HL-60 (cell line): Measurements from ENCODE around the gene ADGRB3.

Experiments used
- DNase-seq, 2 experiments: peaks; one replicate each; pipeline ENCODE4 v3.0.0-alpha.2; 2010 to 2020; ENCODE audit warnings: low read depth in 1 of 2, low spot score in 1 of 2
- H3K27ac ChIP-seq: fragments of 250-450 bp; sonication (Bioruptor Pico); replicated peaks from 2 replicates; pipeline ENCODE4 v1.5.1; 2020; ENCODE audit warnings: mild to moderate bottlenecking, moderate library complexity
- H3K27me3 ChIP-seq: fragments of 250-450 bp; sonication (Bioruptor Pico); 2 replicates; pipeline ENCODE4 v1.5.1; 2021; ENCODE audit warnings: mild to moderate bottlenecking, moderate library complexity; ENCODE audit not compliant: insufficient read depth, poor library complexity, severe bottlenecking
- H3K4me3 ChIP-seq: replicated peaks from 2 replicates; pipeline ENCODE4 v1.5.1; 2011; ENCODE audit warnings: mild to moderate bottlenecking, control low read depth, low read length; ENCODE audit not compliant: insufficient read depth
- CTCF ChIP-seq: IDR thresholded peaks from one replicate; pipeline ENCODE4 v1.5.1; 2011; ENCODE audit warnings: low read length, control low read depth, inconsistent platforms; ENCODE audit not compliant: insufficient read depth
- GABPA ChIP-seq: IDR thresholded peaks from 2 replicates; pipeline ENCODE4 v1.6.1; 2012; ENCODE audit warnings: low read depth
- POLR2AphosphoS5 ChIP-seq: IDR thresholded peaks from 2 replicates; pipeline ENCODE4 v1.6.1; 2012; ENCODE audit warnings: low read depth
- REST ChIP-seq: IDR thresholded peaks from 2 replicates; pipeline ENCODE4 v1.6.1; 2012; ENCODE audit warnings: low read depth; ENCODE audit not compliant: insufficient replicate concordance
- SPI1 ChIP-seq: IDR thresholded peaks from 2 replicates; pipeline ENCODE4 v1.6.1; 2012; ENCODE audit warnings: low read depth, mild to moderate bottlenecking, borderline replicate concordance

The ADGRB3 gene

GRCh38 chr6:68641172-68641571, 6.1 kb downstream of the ADGRB3 start:
- peaks cover 12% of the 10 kb centered on the region for H3K27me3 ChIP-seq
- H3K4me3 ChIP-seq = no peak overlapping the region
- no peak for TF ChIP-seq CTCF
- TF ChIP-seq SPI1 = no peak
- TF ChIP-seq REST = no peak
- no peak for TF ChIP-seq GABPA
- TF ChIP-seq POLR2AphosphoS5 = no peak
- DNase-seq = no peak
- H3K27ac ChIP-seq = no peak overlapping the region

GRCh38 chr6:68642081-68642480, 7.0 kb downstream of the ADGRB3 start:
- peaks cover 5% of the 10 kb centered on the region for H3K27me3 ChIP-seq
- no peak overlapping the region for H3K27ac ChIP-seq
- TF ChIP-seq REST = no peak
- TF ChIP-seq CTCF = no peak
- TF ChIP-seq POLR2AphosphoS5 = no peak
- no peak for TF ChIP-seq SPI1
- no peak for TF ChIP-seq GABPA
- H3K4me3 ChIP-seq = no peak overlapping the region
- DNase-seq = no peak

- Histone ChIP-seq H3K27ac (no peak overlapping the region), H3K4me3 (no peak overlapping the region), H3K27me3 (no peaks in the 10 kb centered on the region)
- TF ChIP-seq GABPA (no peak), SPI1 (no peak), POLR2AphosphoS5 (no peak), REST (no peak), CTCF (no peak)
- DNase-seq = no peak
These were observed 7.9 kb downstream of the ADGRB3 start for GRCh38 chr6:68642977-68643376.
